Measurements from ENCODE around the gene FADS1. TPM values are rescaled to one million over a fixed set of nuclear protein-coding genes. Genes with fewer than 3 reads are reported as not detected.
A peak's percentile ranks its signal among the peaks of the same experiment; 100 is the strongest.

Gene FADS1
- total RNA-seq, 3 donors from 2014 or later (not counting 1 experiment from before 2014, with no cell fraction given), result 9.3 to 17.2 (median 10.2) TPM

GRCh38 chr11:61795459-61795858 lies 21.3 kb downstream of the FADS1 start:
- no peak overlapping the region for H3K27ac ChIP-seq (ENCODE audit: low read length)
- intact Hi-C loops (cut with micrococcal nuclease), result no loop called here
- 96% methylated on average over 12 of the region's 12 CpGs for WGBS (ENCODE audit: insufficient coverage)
- Mint-ChIP-seq H3K27ac (no peak overlapping the region), H3K4me1 (peaks cover 17 to 25% of the 10 kb centered on the region in 2 donors), H3K36me3 (no peaks in the 10 kb centered on the region), H3K27me3 (ENCODE audit: low read depth in 2 of 2) (no peaks in the 10 kb centered on the region), H3K9me3 (no peaks in the 10 kb centered on the region), H3K4me3 (no peak overlapping the region)
- DNase-seq, result no peak
- TF ChIP-seq CTCF (IDR thresholded peaks at IDR 0.05), result no peak
- H3K27me3 ChIP-seq (ENCODE audit: control insufficient read depth, insufficient read depth, low read length), result no peaks in the 10 kb centered on the region
- H3K9me3 ChIP-seq (ENCODE audit: control insufficient read depth, insufficient read depth, low read length), result no peaks in the 10 kb centered on the region
- H3K36me3 ChIP-seq (ENCODE audit: control insufficient read depth, insufficient read depth, low read length), result peaks cover 2% of the 10 kb centered on the region
- no peak overlapping the region for H3K4me3 ChIP-seq (ENCODE audit: low read length)
- ATAC-seq, result no peak
- peaks cover 20% of the 10 kb centered on the region for H3K4me1 ChIP-seq (ENCODE audit: control insufficient read depth, insufficient read depth, low read length)

- TF ChIP-seq CTCF (IDR thresholded peaks at IDR 0.05), result no peak
- Mint-ChIP-seq H3K4me3 (no peak overlapping the region), H3K27me3 (ENCODE audit: low read depth in 2 of 2) (no peaks in the 10 kb centered on the region), H3K9me3 (no peaks in the 10 kb centered on the region), H3K36me3 (no peaks in the 10 kb centered on the region), H3K27ac (no peak overlapping the region), H3K4me1 (peaks cover 17 to 34% of the 10 kb centered on the region in 2 donors)
- intact Hi-C loops (cut with micrococcal nuclease), result loop anchor here (5.0 kb wide), 1 partner anchor 33 kb away; the partner anchor contains the start of gene FADS2
- Histone ChIP-seq H3K27me3 (ENCODE audit: control insufficient read depth, insufficient read depth, low read length) (no peaks in the 10 kb centered on the region), H3K4me1 (ENCODE audit: control insufficient read depth, insufficient read depth, low read length) (peaks cover 20% of the 10 kb centered on the region), H3K4me3 (ENCODE audit: low read length) (no peak overlapping the region), H3K9me3 (ENCODE audit: control insufficient read depth, insufficient read depth, low read length) (no peaks in the 10 kb centered on the region), H3K36me3 (ENCODE audit: control insufficient read depth, insufficient read depth, low read length) (peaks cover 10% of the 10 kb centered on the region), H3K27ac (ENCODE audit: low read length) (no peak overlapping the region)
- no peak for DNase-seq
- ATAC-seq, result no peak
- WGBS (ENCODE audit: insufficient coverage), result 100% methylated on average over 1 of the region's 4 CpGs
Measured at GRCh38 chr11:61794579-61794978, 22.2 kb downstream of the FADS1 start.

- H3K9me3 Mint-ChIP-seq, result no peaks in the 10 kb centered on the region
Measured at GRCh38 chr11:61793829-61794204, 23.0 kb downstream of the FADS1 start.

More at GRCh38 chr11:61793829-61794204, 23.0 kb downstream of the FADS1 start:
- Histone ChIP-seq H3K27ac (ENCODE audit: low read length) (no peak overlapping the region), H3K27me3 (ENCODE audit: control insufficient read depth, insufficient read depth, low read length) (no peaks in the 10 kb centered on the region), H3K9me3 (ENCODE audit: control insufficient read depth, insufficient read depth, low read length) (no peaks in the 10 kb centered on the region), H3K36me3 (ENCODE audit: control insufficient read depth, insufficient read depth, low read length) (peaks cover 17% of the 10 kb centered on the region), H3K4me1 (ENCODE audit: control insufficient read depth, insufficient read depth, low read length) (peaks cover 20% of the 10 kb centered on the region), H3K4me3 (ENCODE audit: low read length) (no peak overlapping the region)
- DNase-seq (no peak), ATAC-seq (no peak)
- TF ChIP-seq CTCF (IDR thresholded peaks at IDR 0.05), result no peak
- Mint-ChIP-seq H3K4me1 (peaks cover 17 to 37% of the 10 kb centered on the region in 2 donors), H3K27ac (peak overlapping the region; percentile 98 to 99), H3K27me3 (ENCODE audit: low read depth in 2 of 2) (no peaks in the 10 kb centered on the region), H3K4me3 (peak overlapping the region; percentile 96), H3K36me3 (no peaks in the 10 kb centered on the region)
- intact Hi-C loops (cut with micrococcal nuclease), result loop anchor here (5.0 kb wide), 1 partner anchor 33 kb away; the partner anchor contains the start of gene FADS2
- 80% methylated on average over 3 of the region's 3 CpGs for WGBS (ENCODE audit: insufficient coverage)

Data from natural killer cell (primary cell).